DND-41 (cell line): ENCODE measurements around the gene IQSEC1.

ENCODE experiments used
- ATAC-seq: fragments of 200-7000 bp; cut with Tn5 transposase; 3 replicates; pipeline ENCODE4 v1.9.1; 2021; ENCODE audit warnings: low read depth; ENCODE audit not compliant: insufficient read depth
- DNase-seq: peaks from one replicate; pipeline ENCODE4 v3.0.0-alpha.2; 2020
- H2AFZ ChIP-seq: 2 replicates; pipeline ENCODE4 v1.6.0; 2012; ENCODE audit warnings: low read depth, low read length
- H3K27ac ChIP-seq: 2 replicates; pipeline ENCODE4 v1.5.1; 2012; ENCODE audit warnings: low read length, inconsistent platforms
- H3K27me3 ChIP-seq: fragments of 200-600 bp; sonication (generic); 2 replicates; pipeline ENCODE4 v1.6.0; 2012; ENCODE audit warnings: low read length, mild to moderate bottlenecking, inconsistent platforms; ENCODE audit not compliant: insufficient read depth, poor library complexity
- H3K36me3 ChIP-seq: 2 replicates; pipeline ENCODE4 v1.5.1; 2012; ENCODE audit warnings: low read length, inconsistent platforms; ENCODE audit not compliant: insufficient read depth
- H3K4me1 ChIP-seq: 2 replicates; pipeline ENCODE4 v1.5.1; 2012; ENCODE audit warnings: mild to moderate bottlenecking, low read length; ENCODE audit not compliant: insufficient read depth
- H3K4me2 ChIP-seq: 2 replicates; pipeline ENCODE4 v1.6.0; 2012; ENCODE audit warnings: mild to moderate bottlenecking, moderate library complexity, low read length, inconsistent platforms; ENCODE audit not compliant: insufficient read depth
- H3K4me3 ChIP-seq, 2 experiments: fragments of 200-600 bp in 1 of 2; shearing (Covaris generic) in 1 of 2; 2 replicates each; pipeline ENCODE4 v1.5.1; 2012 to 2016; ENCODE audit warnings: inconsistent platforms in 2 of 2, low read length in 2 of 2, mild to moderate bottlenecking in 2 of 2, low read depth in 1 of 2, moderate library complexity in 1 of 2
- H3K79me2 ChIP-seq: 2 replicates; pipeline ENCODE4 v1.6.0; 2012; ENCODE audit warnings: low read length, inconsistent platforms; ENCODE audit not compliant: insufficient read depth
- H3K9ac ChIP-seq: 2 replicates; pipeline ENCODE4 v1.6.0; 2012; ENCODE audit warnings: low read depth, mild to moderate bottlenecking, inconsistent platforms, low read length, moderate library complexity
- H3K9me3 ChIP-seq: 2 replicates; pipeline ENCODE4 v1.5.1; 2012; ENCODE audit warnings: low read length, moderate library complexity, mild to moderate bottlenecking, inconsistent platforms; ENCODE audit not compliant: insufficient read depth, severe bottlenecking
- H4K20me1 ChIP-seq: 2 replicates; pipeline ENCODE4 v1.6.0; 2012; ENCODE audit warnings: low read length; ENCODE audit not compliant: insufficient read depth
- CTCF ChIP-seq: IDR thresholded peaks from 2 replicates; pipeline ENCODE4 v1.5.1; 2012; ENCODE audit warnings: borderline replicate concordance, low read length, moderate library complexity, mild to moderate bottlenecking; ENCODE audit not compliant: poor library complexity, severe bottlenecking; ENCODE audit errors: extremely low read depth
- EZH2 ChIP-seq: IDR thresholded peaks from 3 replicates; pipeline ENCODE4 v1.6.1; 2012; ENCODE audit warnings: borderline replicate concordance, low read depth, mild to moderate bottlenecking, moderate library complexity, low read length, inconsistent platforms; ENCODE audit not compliant: severe bottlenecking

The IQSEC1 gene

GRCh38 chr3:13047296-13048165 lies 25.7 kb downstream of the IQSEC1 start:
- Histone ChIP-seq H3K4me1 (peaks cover 83% of the 10 kb centered on the region), H2AFZ (no peak overlapping the region), H3K27me3 (no peaks in the 10 kb centered on the region), H3K36me3 (no peaks in the 10 kb centered on the region), H3K27ac (peak overlapping the region; percentile 81), H3K9ac (peak overlapping the region; percentile 21), H3K79me2 (no peaks in the 10 kb centered on the region), H3K4me2 (no peak overlapping the region), H4K20me1 (no peaks in the 10 kb centered on the region), H3K4me3 (no peak overlapping the region), H3K9me3 (no peaks in the 10 kb centered on the region)
- DNase-seq (no peak), ATAC-seq (no peak)
- TF ChIP-seq CTCF (peak; percentile 53), EZH2 (no peak)

DNA sequence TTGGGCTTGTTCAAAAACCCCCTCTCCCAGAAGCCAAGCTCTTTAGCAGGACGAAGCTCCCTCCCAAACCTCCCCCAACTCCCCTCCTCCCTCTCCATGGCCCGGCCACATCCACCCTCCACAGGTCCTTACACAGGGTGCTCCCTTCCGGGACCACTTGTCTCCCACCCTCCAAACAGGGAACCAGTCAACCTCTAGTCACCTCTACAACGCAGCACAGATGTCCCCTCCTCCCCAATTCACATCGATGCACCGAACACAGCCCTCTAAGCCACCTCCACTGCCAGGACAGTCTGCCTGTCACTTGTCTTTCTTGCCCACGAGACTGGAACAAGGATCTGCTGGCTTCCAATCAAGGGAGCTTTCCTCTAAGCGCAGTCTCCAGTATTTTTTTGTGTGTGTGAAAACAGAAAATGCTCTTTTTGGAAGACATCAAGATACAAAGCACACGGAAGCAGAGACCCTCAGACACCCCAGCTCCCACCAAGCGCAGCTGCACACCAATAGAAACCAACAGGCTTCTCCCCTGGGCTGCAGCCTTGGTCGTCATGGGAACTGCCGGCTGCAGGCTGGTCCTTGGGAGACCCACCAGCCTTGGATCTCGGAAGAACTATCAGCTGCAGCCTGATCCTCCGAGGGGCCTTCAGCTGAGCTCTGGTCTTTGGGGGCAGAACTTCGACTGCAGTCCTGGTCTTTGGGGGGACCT lies 26.5 kb downstream of the IQSEC1 start:
- Histone ChIP-seq H3K27ac (peak overlapping the region; percentile 81), H3K9ac (peak overlapping the region; percentile 21), H3K9me3 (no peaks in the 10 kb centered on the region), H3K27me3 (no peaks in the 10 kb centered on the region), H3K4me1 (peaks cover 75% of the 10 kb centered on the region), H3K36me3 (no peaks in the 10 kb centered on the region), H4K20me1 (no peaks in the 10 kb centered on the region), H2AFZ (peak overlapping the region; percentile 17; the same call in 1 of the 2 replicates), H3K4me3 (no peak overlapping the region), H3K79me2 (no peaks in the 10 kb centered on the region), H3K4me2 (no peak overlapping the region)
- peak; percentile 35 for ATAC-seq
- no peak for DNase-seq
- TF ChIP-seq EZH2 (no peak), CTCF (no peak)

DNA sequence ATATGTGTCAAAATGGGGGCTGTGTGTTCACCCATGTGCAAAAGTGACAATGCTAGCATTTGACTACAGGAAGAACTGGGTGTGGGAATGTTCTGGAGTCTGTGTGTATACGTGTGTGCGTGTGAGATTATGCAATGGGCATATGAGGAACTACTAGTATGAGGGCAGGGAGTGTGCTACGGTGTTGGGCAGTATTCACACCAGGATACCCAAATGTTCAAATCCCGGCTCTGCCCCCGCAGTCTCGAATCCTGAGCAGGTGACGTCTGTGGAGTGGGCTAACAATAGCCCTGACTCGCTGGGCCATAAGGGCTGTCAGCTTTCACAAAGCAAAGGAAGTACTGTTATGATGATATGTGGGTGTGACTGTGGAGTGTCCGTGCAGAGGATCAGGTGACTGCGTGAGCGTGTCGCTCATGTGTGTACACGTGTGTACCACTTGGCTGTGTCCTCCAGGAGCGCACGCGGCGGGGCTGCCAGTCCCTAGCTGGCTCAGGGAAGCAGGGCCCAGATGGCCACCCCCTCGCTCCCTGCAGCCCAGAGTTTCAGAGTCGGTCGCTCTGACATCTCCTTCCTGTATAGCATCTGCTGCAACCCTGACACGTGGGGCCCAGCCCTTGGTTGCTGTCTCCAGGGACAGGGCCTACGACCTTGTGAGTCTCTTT lies 27.2 kb downstream of the IQSEC1 start:
- Histone ChIP-seq H3K36me3 (no peaks in the 10 kb centered on the region), H4K20me1 (no peaks in the 10 kb centered on the region), H3K79me2 (no peaks in the 10 kb centered on the region), H3K9me3 (no peaks in the 10 kb centered on the region), H3K4me2 (no peak overlapping the region), H3K27ac (peak overlapping the region; percentile 81), H2AFZ (peak overlapping the region; percentile 17; the same call in 1 of the 2 replicates), H3K4me1 (peaks cover 68% of the 10 kb centered on the region), H3K4me3 (no peak overlapping the region), H3K27me3 (no peaks in the 10 kb centered on the region), H3K9ac (peak overlapping the region; percentile 21)
- ATAC-seq: peak; percentile 82
- DNase-seq: peak; percentile 86
- TF ChIP-seq EZH2 (no peak), CTCF (no peak)
